Gastroesophageal sphincter (tissue), 3 donors: ENCODE measurements around the gene KLHL11.

Experiments used
- CTCF ChIP-seq, 4 experiments: fragments of 200-600 bp in 2 of 4; fragments of 450-650 bp in 2 of 4; sonication (generic) in 1 of 4; IDR thresholded peaks; one replicate each; pipeline ENCODE4 v1.5.1; 2017 to 2019; ENCODE audit warnings: antibody characterized with exemption in 4 of 4, mild to moderate bottlenecking in 2 of 4, moderate library complexity in 2 of 4
- POLR2A ChIP-seq, 2 donors: fragments of 450-650 bp; IDR thresholded peaks; one replicate each; pipeline ENCODE4 v1.6.1; 2017; ENCODE audit warnings: antibody characterized with exemption in 2 of 2, mild to moderate bottlenecking in 2 of 2, moderate library complexity in 1 of 2
- POLR2AphosphoS5 ChIP-seq: sonication (generic); formaldehyde crosslinking; IDR thresholded peaks from one replicate; pipeline ENCODE4 v1.6.1; 2017; ENCODE audit warnings: antibody characterized with exemption

GRCh38 chr17:41891135-41892020 is 26.2 kb upstream of the KLHL11 start:
- TF ChIP-seq CTCF (IDR thresholded peaks at IDR 0.05) (no peak), POLR2A (IDR thresholded peaks at IDR 0.05) (no peak), POLR2AphosphoS5 (no peak)
